HUDEP-2 (cell line): ENCODE measurements around the gene GUCA1A.
"Not testable (repeated sequence)": the region's sequence is repeated elsewhere in the genome, so short reads cannot be mapped to it uniquely, and the experiment has no call there.

Source experiments
- DNase-seq, 76 experiments: peaks; one replicate each; lab custom pipeline; 2025; ENCODE audit not compliant: unreplicated experiment in 76 of 76; lab: John Stamatoyannopoulos, UW

Gene GUCA1A

GRCh38 chr6:42171813-42172581, 1.2 kb upstream of the GUCA1A start:
- DNase-seq: no peak

- DNase-seq: peak in 1 of 76 experiments; percentile 24
Measured at GRCh38 chr6:42175860-42176259, 2.7 kb downstream of the GUCA1A start.

- DNase-seq: no peak
Measured at GRCh38 chr6:42176981-42177380, 3.8 kb downstream of the GUCA1A start.

- no peak for DNase-seq
Measured at GRCh38 chr6:42177514-42178364, 4.6 kb downstream of the GUCA1A start.

GRCh38 chr6:42179261-42179944, 6.2 kb downstream of the GUCA1A start:
- peak in 2 of 76 experiments; percentile 22 to 26 for DNase-seq

- no peak for DNase-seq
Measured at GRCh38 chr6:42179945-42180313, 6.8 kb downstream of the GUCA1A start.

- DNase-seq: no peak
Measured at GRCh38 chr6:42182101-42182500, 8.9 kb downstream of the GUCA1A start.

GRCh38 chr6:42184475-42184874, 11.3 kb downstream of the GUCA1A start:
- no peak for DNase-seq

- no peak for DNase-seq
Measured at GRCh38 chr6:42185597-42185996, 12.4 kb downstream of the GUCA1A start.

GRCh38 chr6:42188406-42188805, 15.2 kb downstream of the GUCA1A start:
- DNase-seq: no peak

GRCh38 chr6:42190554-42191183, 17.5 kb downstream of the GUCA1A start:
- DNase-seq: no peak

GRCh38 chr6:42192385-42192784, 19.2 kb downstream of the GUCA1A start:
- not testable (repeated sequence) for DNase-seq

- no peak for DNase-seq
Measured at GRCh38 chr6:42193491-42193894, 20.3 kb downstream of the GUCA1A start.

- DNase-seq: no peak
Measured at GRCh38 chr6:42194056-42194455, 20.9 kb downstream of the GUCA1A start.

- DNase-seq: peak in 1 of 76 experiments; percentile 25
Measured at GRCh38 chr6:42195415-42195814, 22.3 kb downstream of the GUCA1A start.

- peak in 75 of 76 experiments; percentile 37 to 97 (median 79) for DNase-seq
Measured at GRCh38 chr6:42197555-42198362, 24.6 kb downstream of the GUCA1A start.

- DNase-seq: peak in 75 of 76 experiments; percentile 44 to 100 (median 97)
Measured at GRCh38 chr6:42199106-42199981, 26.2 kb downstream of the GUCA1A start.

- DNase-seq: no peak
Measured at GRCh38 chr6:42200035-42200434, 26.9 kb downstream of the GUCA1A start.

GRCh38 chr6:42201382-42201781, 28.2 kb downstream of the GUCA1A start:
- DNase-seq: no peak
